Thyroid gland (tissue), 4 donors: Measurements from ENCODE around the gene PER2.

Experiments used
- POLR2A ChIP-seq, 2 donors: fragments of 450-650 bp; IDR thresholded peaks; one replicate each; pipeline ENCODE4 v1.6.1; 2017; ENCODE audit warnings: antibody characterized with exemption in 2 of 2, mild to moderate bottlenecking in 2 of 2, moderate library complexity in 1 of 2
- TF ChIP-seq, protein P1 (sequence below), 6 experiments: fragments of 200-600 bp in 3 of 6; fragments of 450-650 bp in 3 of 6; sonication (generic) in 3 of 6; IDR thresholded peaks; one replicate each; pipeline ENCODE4 v1.5.1; 2016 to 2019; ENCODE audit warnings: antibody characterized with exemption in 6 of 6, mild to moderate bottlenecking in 2 of 6, inconsistent platforms in 1 of 6, moderate library complexity in 1 of 6

DNA sequence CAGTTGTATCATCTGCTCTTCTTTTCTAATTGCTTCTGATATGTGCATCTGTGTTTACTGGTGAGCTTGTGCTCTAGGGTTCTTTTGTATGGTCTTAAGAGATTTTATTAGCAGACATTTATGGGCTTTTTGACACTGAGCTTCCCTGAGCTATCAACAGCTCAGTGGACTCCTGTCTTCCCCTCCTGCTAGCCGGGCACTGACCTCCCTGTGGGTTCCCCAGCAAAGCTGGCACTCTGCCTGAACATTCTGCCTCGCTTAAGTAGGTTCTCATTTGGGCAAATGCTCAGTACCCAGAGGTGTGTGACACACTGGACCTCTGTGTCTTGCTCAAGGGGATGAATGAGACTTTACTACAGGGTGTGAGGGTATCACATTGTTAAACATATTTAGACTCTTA lies 47.7 kb upstream of the PER2 start:
- no peak for TF ChIP-seq POLR2A (IDR thresholded peaks at IDR 0.05)
- TF ChIP-seq, protein P1, sequence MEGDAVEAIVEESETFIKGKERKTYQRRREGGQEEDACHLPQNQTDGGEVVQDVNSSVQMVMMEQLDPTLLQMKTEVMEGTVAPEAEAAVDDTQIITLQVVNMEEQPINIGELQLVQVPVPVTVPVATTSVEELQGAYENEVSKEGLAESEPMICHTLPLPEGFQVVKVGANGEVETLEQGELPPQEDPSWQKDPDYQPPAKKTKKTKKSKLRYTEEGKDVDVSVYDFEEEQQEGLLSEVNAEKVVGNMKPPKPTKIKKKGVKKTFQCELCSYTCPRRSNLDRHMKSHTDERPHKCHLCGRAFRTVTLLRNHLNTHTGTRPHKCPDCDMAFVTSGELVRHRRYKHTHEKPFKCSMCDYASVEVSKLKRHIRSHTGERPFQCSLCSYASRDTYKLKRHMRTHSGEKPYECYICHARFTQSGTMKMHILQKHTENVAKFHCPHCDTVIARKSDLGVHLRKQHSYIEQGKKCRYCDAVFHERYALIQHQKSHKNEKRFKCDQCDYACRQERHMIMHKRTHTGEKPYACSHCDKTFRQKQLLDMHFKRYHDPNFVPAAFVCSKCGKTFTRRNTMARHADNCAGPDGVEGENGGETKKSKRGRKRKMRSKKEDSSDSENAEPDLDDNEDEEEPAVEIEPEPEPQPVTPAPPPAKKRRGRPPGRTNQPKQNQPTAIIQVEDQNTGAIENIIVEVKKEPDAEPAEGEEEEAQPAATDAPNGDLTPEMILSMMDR (IDR thresholded peaks at IDR 0.05) = no peak
